SK-N-SH (cell line): ENCODE data around the gene PRICKLE2. TPM values are rescaled to one million over a fixed set of nuclear protein-coding genes. Genes with fewer than 3 reads are reported as not detected.

Source experiments
- CTCF ChIA-PET: fragments of 300-600, 350-600 bp; formaldehyde crosslinking; extraction: SDS; loops from one replicate; lab custom pipeline; 2021; lab: Yijun Ruan, JAX
- POLR2A ChIA-PET: fragments of 350-600 bp; sonication (Branson Sonifier 250); formaldehyde crosslinking; extraction: SDS; loops from one replicate; lab custom pipeline; 2020; ENCODE audit warnings: antibody characterized with exemption, inconsistent platforms; lab: Yijun Ruan, JAX
- DNase-seq: peaks from one replicate; pipeline ENCODE4 v3.0.0; 2012
- H2AFZ ChIP-seq: fragments of 200-600 bp; sonication (generic); 2 replicates; pipeline ENCODE4 v1.8.1; 2016; ENCODE audit warnings: antibody characterized with exemption, mild to moderate bottlenecking, low read depth
- H3F3A ChIP-seq: fragments of 200-600 bp; sonication (generic); replicated peaks from 2 replicates; pipeline ENCODE3; 2016; ENCODE audit warnings: antibody characterized with exemption, mild to moderate bottlenecking; ENCODE audit not compliant: insufficient read depth
- H3K27ac ChIP-seq, 2 experiments: fragments of 200-500 bp in 1 of 2; fragments of 200-600 bp in 1 of 2; sonication (Bioruptor generic) in 1 of 2; sonication (generic), shearing (Covaris generic) in 1 of 2; 2 replicates each; pipeline versions ENCODE4 v1.5.1 to v1.6.1; 2014 to 2016; ENCODE audit warnings: low read depth in 2 of 2, inconsistent platforms in 1 of 2, low read length in 1 of 2, mild to moderate bottlenecking in 1 of 2, mixed read lengths in 1 of 2
- H3K27me3 ChIP-seq: fragments of 200-600 bp; sonication (generic), shearing (Covaris generic); 2 replicates; pipeline ENCODE4 v1.6.1; 2016; ENCODE audit warnings: mixed run types; ENCODE audit not compliant: insufficient read depth
- H3K36me3 ChIP-seq, 2 experiments: fragments of 200-500 bp in 1 of 2; fragments of 200-600 bp in 1 of 2; sonication (Bioruptor generic) in 1 of 2; sonication (generic) in 1 of 2; replicated peaks in 1 of 2; 2 replicates each; pipeline versions ENCODE3 to v1.5.1; 2014 to 2016; ENCODE audit warnings: low read length in 1 of 2, mild to moderate bottlenecking in 1 of 2; ENCODE audit not compliant: insufficient read depth in 2 of 2, control insufficient read depth in 1 of 2
- H3K4me1 ChIP-seq, 2 experiments: fragments of 200-500 bp in 1 of 2; fragments of 200-600 bp in 1 of 2; sonication (Bioruptor generic) in 1 of 2; sonication (generic), shearing (Covaris generic) in 1 of 2; 2 replicates each; pipeline versions ENCODE4 v1.5.1 to v1.6.1; 2014 to 2016; ENCODE audit warnings: low read depth in 1 of 2, low read length in 1 of 2, mixed run types in 1 of 2; ENCODE audit not compliant: insufficient read depth in 2 of 2, control insufficient read depth in 1 of 2
- H3K4me2 ChIP-seq: fragments of 200-600 bp; sonication (generic), shearing (Covaris generic); 2 replicates; pipeline ENCODE4 v1.6.1; 2017; ENCODE audit warnings: mixed run types
- H3K4me3 ChIP-seq, 2 experiments: fragments of 200-500 bp in 1 of 2; fragments of 200-600 bp in 1 of 2; sonication (Bioruptor generic) in 1 of 2; sonication (generic), shearing (Covaris generic) in 1 of 2; 2 replicates each; pipeline versions ENCODE4 v1.5.1 to v1.8.1; 2014 to 2016; ENCODE audit warnings: low read depth in 2 of 2, inconsistent platforms in 1 of 2, low read length in 1 of 2, mild to moderate bottlenecking in 1 of 2, mixed read lengths in 1 of 2, moderate library complexity in 1 of 2
- H3K79me2 ChIP-seq: fragments of 200-600 bp; sonication (generic); 2 replicates; pipeline ENCODE4 v1.8.1; 2017; ENCODE audit warnings: mild to moderate bottlenecking; ENCODE audit not compliant: insufficient read depth
- H3K9ac ChIP-seq: fragments of 200-600 bp; sonication (generic); 2 replicates; pipeline ENCODE4 v1.6.1; 2017; ENCODE audit warnings: mixed run types
- H3K9me2 ChIP-seq: fragments of 200-600 bp; sonication (generic); 2 replicates; pipeline ENCODE4 v1.6.1; 2017; ENCODE audit warnings: mixed run types
- H3K9me3 ChIP-seq: fragments of 200-600 bp; sonication (generic); 2 replicates; pipeline ENCODE4 v1.6.1; 2017; ENCODE audit warnings: mixed run types, mild to moderate bottlenecking, moderate library complexity
- H4K20me1 ChIP-seq: fragments of 200-600 bp; sonication (generic); 2 replicates; pipeline ENCODE4 v1.6.1; 2017; ENCODE audit warnings: mild to moderate bottlenecking, mixed run types; ENCODE audit not compliant: insufficient read depth
- CHD2 ChIP-seq: fragments of 150-350 bp; IDR thresholded peaks from 2 replicates; pipeline ENCODE4 v1.6.1; 2018; ENCODE audit warnings: low read length; ENCODE audit not compliant: partially characterized antibody
- FOXM1 ChIP-seq: IDR thresholded peaks from 2 replicates; pipeline ENCODE4 v1.4.0; 2012; ENCODE audit warnings: low read depth, mild to moderate bottlenecking
- IRF3 ChIP-seq: fragments of 150-350 bp; IDR thresholded peaks from 2 replicates; pipeline ENCODE4 v1.6.1; 2016; ENCODE audit warnings: mild to moderate bottlenecking, low read depth, low read length
- MXI1 ChIP-seq: IDR thresholded peaks from 2 replicates; pipeline ENCODE4 v1.6.1; 2012; ENCODE audit warnings: mild to moderate bottlenecking, low read depth, low read length, improper control_type of control experiment
- NFIC ChIP-seq: IDR thresholded peaks from 2 replicates; pipeline ENCODE4 v1.4.0; 2012; ENCODE audit warnings: borderline replicate concordance
- PBX3 ChIP-seq: IDR thresholded peaks from 2 replicates; pipeline ENCODE4; 2012
- POLR2AphosphoS5 ChIP-seq: IDR thresholded peaks from 2 replicates; pipeline ENCODE4 v1.6.1; 2012; ENCODE audit warnings: low read depth, low read length
- RCOR1 ChIP-seq: fragments of 150-350 bp; IDR thresholded peaks from 2 replicates; pipeline ENCODE4 v1.6.1; 2017; ENCODE audit warnings: antibody characterized with exemption, low read length
- REST ChIP-seq: IDR thresholded peaks from 2 replicates; pipeline ENCODE4 v1.6.1; 2012; ENCODE audit warnings: mild to moderate bottlenecking, low read depth, low read length, moderate library complexity
- SIN3A ChIP-seq: IDR thresholded peaks from 2 replicates; pipeline ENCODE4 v1.6.1; 2012; ENCODE audit warnings: low read depth, mild to moderate bottlenecking, low read length, moderate library complexity, borderline replicate concordance
- USF2 ChIP-seq: fragments of 150-350 bp; IDR thresholded peaks from 2 replicates; pipeline ENCODE4 v1.6.1; 2017; ENCODE audit warnings: antibody characterized with exemption, low read length, low read depth, borderline replicate concordance
- WGBS: methylation state at CpG from one replicate; pipeline ENCODE4 v1.1.6; 2017; ENCODE audit warnings: low lambda C conversion rate; 5-methylcytosine and 5-hydroxymethylcytosine counted together
- polyA plus RNA-seq, 3 experiments: library from polyadenylated mRNA; depleted of rRNA; stranded (reverse); fragments of >200 nt; gene quantifications; 2 replicates each; pipeline ENCODE4 v1.2.3, GENCODE V29; 2012

The PRICKLE2 gene
- polyA plus RNA-seq, 1 of the 3 experiments (the other 2 are of a cell fraction) = 0.67 TPM

GRCh38 chr3:64223791-64224745 lies 1.2 kb downstream of the PRICKLE2 start (continued):
- TF ChIP-seq MXI1 = no peak
- TF ChIP-seq POLR2AphosphoS5 = no peak
- TF ChIP-seq USF2 = no peak
- no peak for TF ChIP-seq FOXM1
- TF ChIP-seq SIN3A = no peak
- TF ChIP-seq IRF3 = no peak
- no peak for TF ChIP-seq RCOR1
- no peak for TF ChIP-seq CHD2

GRCh38 chr3:64222501-64223111 lies 2.7 kb downstream of the PRICKLE2 start:
- Histone ChIP-seq H3K36me3 (no peaks in the 10 kb centered on the region), H2AFZ (no peak overlapping the region), H3F3A (peaks cover 9% of the 10 kb centered on the region), H3K9ac (no peak overlapping the region), H3K4me2 (peak overlapping the region; percentile 41), H3K27ac (no peak overlapping the region), H3K4me3 (no peak overlapping the region), H4K20me1 (no peaks in the 10 kb centered on the region), H3K4me1 (peaks cover 16 to 23% of the 10 kb centered on the region in 2 experiments; a peak in 3 of 4 replicates), H3K9me2 (no peaks in the 10 kb centered on the region), H3K79me2 (peaks cover 7% of the 10 kb centered on the region), H3K27me3 (no peaks in the 10 kb centered on the region), H3K9me3 (no peaks in the 10 kb centered on the region)
- CTCF ChIA-PET = interaction anchor here (1.2 to 3.7 kb wide), 4 partner anchors 15 to 192 kb away, joined by 3 to 12 read pairs (median 8); no protein-coding TSS in a partner anchor
- WGBS = 90% methylated on average over 3 of the region's 3 CpGs
- POLR2A ChIA-PET = no interaction called here
- no peak for DNase-seq
- TF ChIP-seq MXI1 (no peak), REST (no peak), PBX3 (no peak), NFIC (no peak)
